Stimulated activated CD8-positive, alpha-beta memory T cell treated with anti-CD3 and anti-CD28 coated beads, Interleukin-2, amount 100 ng/mL, for 48 hours (primary cell): ENCODE results near the gene ASB18.

Experiments
- DNase-seq, 2 donors: peaks; one replicate each; pipeline ENCODE4 v3.0.0-alpha.2; 2020; ENCODE audit warnings: low read depth in 2 of 2

Gene ASB18

GRCh38 chr2:236241181-236242056 lies 22.8 kb downstream of the ASB18 start:
- no peak for DNase-seq

- no peak for DNase-seq
Observed at GRCh38 chr2:236240228-236240990, 23.8 kb downstream of the ASB18 start.

- no peak for DNase-seq
Observed at GRCh38 chr2:236239276-236240065, 24.7 kb downstream of the ASB18 start.

GRCh38 chr2:236238751-236239150 lies 25.5 kb downstream of the ASB18 start:
- DNase-seq: no peak

GRCh38 chr2:236237468-236238190 lies 26.6 kb downstream of the ASB18 start:
- DNase-seq: no peak

- DNase-seq: no peak
Observed at GRCh38 chr2:236236559-236237452, 27.4 kb downstream of the ASB18 start.

- DNase-seq: no peak
Observed at GRCh38 chr2:236229186-236229585, 35.0 kb downstream of the ASB18 start.

- no peak for DNase-seq
Observed at GRCh38 chr2:236223675-236224074, 40.5 kb downstream of the ASB18 start.

GRCh38 chr2:236221798-236222197 lies 42.4 kb downstream of the ASB18 start:
- no peak for DNase-seq

- no peak for DNase-seq
Observed at GRCh38 chr2:236219411-236219810, 44.8 kb downstream of the ASB18 start.

- no peak for DNase-seq
Observed at GRCh38 chr2:236217926-236218325, 46.3 kb downstream of the ASB18 start.

- no peak for DNase-seq
Observed at GRCh38 chr2:236216711-236217110, 47.5 kb downstream of the ASB18 start.

- DNase-seq: no peak
Observed at GRCh38 chr2:236215761-236216333, 48.4 kb downstream of the ASB18 start.

- no peak for DNase-seq
Observed at GRCh38 chr2:236215196-236215595, 49.0 kb downstream of the ASB18 start.

- no peak for DNase-seq
Observed at GRCh38 chr2:236214376-236214995, 49.7 kb downstream of the ASB18 start.

GRCh38 chr2:236211296-236211695 lies 52.9 kb downstream of the ASB18 start:
- DNase-seq: no peak

- no peak for DNase-seq
Observed at GRCh38 chr2:236210536-236210935, 53.7 kb downstream of the ASB18 start.

GRCh38 chr2:236209996-236210395 lies 54.2 kb downstream of the ASB18 start:
- no peak for DNase-seq

GRCh38 chr2:236209535-236209934 lies 54.7 kb downstream of the ASB18 start:
- no peak for DNase-seq
